HG02759 (cell line): ENCODE results near the gene DYRK1A.

ENCODE experiments used
- ATAC-seq: cut with Tn5 transposase; IDR thresholded peaks from one replicate; pipeline ENCODE4 v1.9.1; 2021; ENCODE audit warnings: mild to moderate bottlenecking, moderate library complexity; ENCODE audit not compliant: unreplicated experiment

The DYRK1A gene

GRCh38 chr21:37446552-37446951 lies 80.0 kb downstream of the DYRK1A start:
- no peak for ATAC-seq

- ATAC-seq, result no peak
Measured at GRCh38 chr21:37447288-37447936, 80.8 kb downstream of the DYRK1A start.

GRCh38 chr21:37449302-37449937 lies 82.8 kb downstream of the DYRK1A start:
- no peak for ATAC-seq

GRCh38 chr21:37450445-37450941 lies 83.9 kb downstream of the DYRK1A start:
- no peak for ATAC-seq

GRCh38 chr21:37451446-37451845 lies 84.9 kb downstream of the DYRK1A start:
- no peak for ATAC-seq

GRCh38 chr21:37452227-37452626 lies 85.7 kb downstream of the DYRK1A start:
- no peak for ATAC-seq

- ATAC-seq, result no peak
Measured at GRCh38 chr21:37453350-37453749, 86.8 kb downstream of the DYRK1A start.

GRCh38 chr21:37454869-37455503 lies 88.4 kb downstream of the DYRK1A start:
- ATAC-seq, result no peak

- no peak for ATAC-seq
Measured at GRCh38 chr21:37455504-37455911, 88.9 kb downstream of the DYRK1A start.

GRCh38 chr21:37458669-37459276 lies 92.2 kb downstream of the DYRK1A start:
- no peak for ATAC-seq

- ATAC-seq, result no peak
Measured at GRCh38 chr21:37459575-37459974, 93.0 kb downstream of the DYRK1A start.

GRCh38 chr21:37460196-37460595 lies 93.6 kb downstream of the DYRK1A start:
- no peak for ATAC-seq

- no peak for ATAC-seq
Measured at GRCh38 chr21:37461479-37461878, 94.9 kb downstream of the DYRK1A start.

- no peak for ATAC-seq
Measured at GRCh38 chr21:37462087-37462861, 95.7 kb downstream of the DYRK1A start.

- no peak for ATAC-seq
Measured at GRCh38 chr21:37463083-37463801, 96.7 kb downstream of the DYRK1A start.

- ATAC-seq, result no peak
Measured at GRCh38 chr21:37467082-37467481, 100.5 kb downstream of the DYRK1A start.

- ATAC-seq, result no peak
Measured at GRCh38 chr21:37468909-37469308, 102.3 kb downstream of the DYRK1A start.

GRCh38 chr21:37469441-37469840 lies 102.9 kb downstream of the DYRK1A start:
- ATAC-seq, result no peak

- ATAC-seq, result no peak
Measured at GRCh38 chr21:37472581-37472980, 106.0 kb downstream of the DYRK1A start.

GRCh38 chr21:37473491-37473890 lies 106.9 kb downstream of the DYRK1A start:
- ATAC-seq, result no peak
